Measurements from ENCODE around the gene PANX1. TPM values are rescaled to one million over a fixed set of nuclear protein-coding genes. Genes with fewer than 3 reads are reported as not detected.

The PANX1 gene
- total RNA-seq, 6 experiments from 2014 or later, result 9.3 to 20.4 (median 13.7) TPM

- TF ChIP-seq CTCF (IDR thresholded peaks at IDR 0.05) (no peak), POLR2A (IDR thresholded peaks at IDR 0.05) (no peak)
- H3K27ac ChIP-seq, result no peak overlapping the region
- DNase-seq, result no peak
- no peaks in the 10 kb centered on the region for H3K27me3 ChIP-seq
- H3K36me3 ChIP-seq, result no peaks in the 10 kb centered on the region
- 70% methylated on average over 1 of the region's 1 CpG for WGBS (ENCODE audit: insufficient coverage, low coverage, low lambda C conversion rate, missing lambda C conversion rate)
- intact Hi-C loops (cut with DNase I), result no loop called here
- no peaks in the 10 kb centered on the region for H3K4me1 ChIP-seq
- H3K9me3 ChIP-seq, result no peaks in the 10 kb centered on the region
- no peak overlapping the region for H3K4me3 ChIP-seq
- ATAC-seq, result no peak
Observed at GRCh38 chr11:94090401-94090800, 38.2 kb upstream of the PANX1 start.

GRCh38 chr11:94091091-94091490 lies 37.5 kb upstream of the PANX1 start:
- no peaks in the 10 kb centered on the region for H3K27me3 ChIP-seq
- ATAC-seq (no peak), DNase-seq (no peak)
- no peaks in the 10 kb centered on the region for H3K4me1 ChIP-seq
- no peak overlapping the region for H3K4me3 ChIP-seq
- 63% methylated on average over 1 of the region's 1 CpG for WGBS (ENCODE audit: insufficient coverage, low coverage, low lambda C conversion rate, missing lambda C conversion rate)
- intact Hi-C loops (cut with DNase I), result no loop called here
- H3K36me3 ChIP-seq, result no peaks in the 10 kb centered on the region
- no peak for TF ChIP-seq CTCF (IDR thresholded peaks at IDR 0.05)
- H3K27ac ChIP-seq, result no peak overlapping the region
- H3K9me3 ChIP-seq, result no peaks in the 10 kb centered on the region

- ATAC-seq, result no peak
- TF ChIP-seq CTCF (IDR thresholded peaks at IDR 0.05), result no peak
- no peak for TF ChIP-seq POLR2A (IDR thresholded peaks at IDR 0.05)
- Histone ChIP-seq H3K36me3 (no peaks in the 10 kb centered on the region), H3K27ac (no peak overlapping the region), H3K27me3 (no peaks in the 10 kb centered on the region), H3K9me3 (no peaks in the 10 kb centered on the region), H3K4me1 (no peaks in the 10 kb centered on the region), H3K4me3 (no peak overlapping the region)
- intact Hi-C loops (cut with DNase I), result no loop called here
- no peak for DNase-seq
Observed at GRCh38 chr11:94100253-94100652, 28.4 kb upstream of the PANX1 start.

- H3K27ac ChIP-seq, result no peak overlapping the region
- TF ChIP-seq POLR2A (IDR thresholded peaks at IDR 0.05), result no peak
- TF ChIP-seq CTCF (IDR thresholded peaks at IDR 0.05), result no peak
- H3K4me1 ChIP-seq, result no peaks in the 10 kb centered on the region
- no peaks in the 10 kb centered on the region for H3K9me3 ChIP-seq
- no peak for DNase-seq
- 13% methylated on average over 1 of the region's 1 CpG for WGBS (ENCODE audit: insufficient coverage, low coverage, low lambda C conversion rate, missing lambda C conversion rate)
- H3K36me3 ChIP-seq, result no peaks in the 10 kb centered on the region
- no peaks in the 10 kb centered on the region for H3K27me3 ChIP-seq
- ATAC-seq, result no peak
- intact Hi-C loops (cut with DNase I), result no loop called here
- no peak overlapping the region for H3K4me3 ChIP-seq
Observed at GRCh38 chr11:94103471-94103870, 25.2 kb upstream of the PANX1 start.

- intact Hi-C loops (cut with DNase I), result no loop called here
- TF ChIP-seq CTCF (IDR thresholded peaks at IDR 0.05) (no peak), POLR2A (IDR thresholded peaks at IDR 0.05) (no peak)
- ATAC-seq, result no peak
Observed at GRCh38 chr11:94104734-94105133, 23.9 kb upstream of the PANX1 start.

More at GRCh38 chr11:94104734-94105133, 23.9 kb upstream of the PANX1 start:
- DNase-seq, result no peak
- Histone ChIP-seq H3K4me1 (no peaks in the 10 kb centered on the region), H3K27ac (no peak overlapping the region), H3K9me3 (no peaks in the 10 kb centered on the region), H3K4me3 (no peak overlapping the region), H3K27me3 (no peaks in the 10 kb centered on the region), H3K36me3 (no peaks in the 10 kb centered on the region)

All from right lobe of liver (tissue), 6 donors.